Activated CD4-positive, alpha-beta T cell treated with anti-CD3 and anti-CD28 coated beads for 1 hour (primary cell): ENCODE results near the gene C1orf21.

Experiments
- DNase-seq: peaks from one replicate; pipeline ENCODE4 v3.0.0-alpha.2; 2020

C1orf21 gene

DNA sequence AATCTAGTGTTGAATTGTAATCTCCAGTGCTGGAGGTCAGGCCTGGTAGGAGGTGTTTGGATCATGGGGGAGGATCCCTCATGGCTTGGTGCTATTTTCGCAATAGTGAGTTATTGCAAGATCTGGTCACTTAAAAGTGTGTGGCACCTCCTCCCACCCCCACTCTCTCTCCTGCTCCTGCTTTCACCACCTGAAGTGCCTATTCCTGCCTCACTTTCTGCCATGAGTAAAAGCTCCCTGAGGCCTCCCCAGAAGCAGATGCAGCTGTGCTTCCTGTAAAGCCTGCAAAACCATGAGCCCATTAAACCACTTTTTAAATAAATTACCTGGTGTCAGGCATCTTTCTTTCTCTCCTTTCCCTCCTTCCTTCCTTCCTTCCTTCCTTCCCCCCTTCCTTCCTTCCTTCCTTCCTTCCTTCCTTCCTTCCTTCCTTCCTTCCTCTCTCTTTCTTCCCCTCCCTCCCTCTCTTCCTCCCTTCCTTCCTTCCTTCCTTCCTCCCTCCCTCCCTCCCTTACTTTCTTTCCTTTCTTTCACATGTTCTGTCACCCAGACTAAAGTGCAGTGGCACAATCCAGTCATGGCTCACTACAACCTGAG, 172.4 kb downstream of the C1orf21 start:
- no peak for DNase-seq

DNA sequence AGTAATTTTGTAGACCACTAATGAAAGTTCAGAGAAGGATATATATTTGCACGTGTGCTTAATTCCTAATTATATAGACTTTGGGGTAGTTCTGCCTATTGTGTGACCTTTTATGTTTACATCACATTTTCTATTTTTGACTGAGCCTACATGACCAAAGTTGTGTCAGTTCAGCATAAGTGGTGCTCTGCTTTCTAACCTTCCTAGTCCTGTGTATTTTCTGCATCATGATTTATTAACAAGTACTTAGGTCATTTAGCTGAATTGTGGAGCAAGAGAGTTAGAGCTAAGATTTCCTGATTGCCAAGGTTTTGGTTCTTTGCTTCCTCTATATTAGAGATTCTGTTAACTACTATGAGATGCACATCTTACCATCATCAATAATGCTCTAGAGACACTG, 176.0 kb downstream of the C1orf21 start:
- DNase-seq = no peak

DNA sequence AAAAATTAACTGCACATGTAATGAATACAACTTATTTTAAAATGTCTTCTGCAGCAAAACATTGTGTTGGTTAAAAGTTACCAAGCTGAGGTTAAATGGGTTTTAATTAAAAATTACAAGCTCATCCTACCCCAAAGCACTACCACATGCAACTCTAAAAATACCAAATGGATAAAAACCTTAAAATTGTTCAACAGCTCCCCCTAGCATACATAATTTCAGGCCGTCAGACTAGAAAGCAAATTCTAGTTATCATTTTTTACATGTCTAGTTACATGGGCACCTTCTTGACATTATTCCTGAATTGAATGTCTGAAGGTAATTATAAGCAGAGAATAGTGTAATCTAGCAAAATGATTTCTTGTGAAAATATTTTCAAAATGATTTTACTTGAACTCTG, 176.5 kb downstream of the C1orf21 start:
- no peak for DNase-seq

DNA sequence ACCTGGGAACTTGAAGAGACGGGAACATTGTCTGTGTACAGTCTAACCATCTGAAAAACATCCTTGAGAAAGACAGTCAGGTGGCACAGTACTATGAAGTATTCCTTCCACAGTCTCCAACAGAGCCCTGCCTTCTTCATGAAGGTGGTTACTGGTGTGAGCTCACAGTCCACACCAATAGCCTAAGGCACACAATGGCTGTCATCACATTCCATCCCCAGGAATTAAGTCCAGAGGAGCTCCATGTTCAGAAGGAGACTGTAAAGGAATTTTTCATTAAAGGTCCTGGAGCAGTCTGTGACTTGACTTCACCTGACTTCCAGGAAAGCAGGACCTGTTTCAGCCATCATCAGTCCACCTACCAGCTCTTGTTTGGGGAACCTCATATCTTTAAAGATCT, 180.2 kb downstream of the C1orf21 start:
- no peak for DNase-seq

DNA sequence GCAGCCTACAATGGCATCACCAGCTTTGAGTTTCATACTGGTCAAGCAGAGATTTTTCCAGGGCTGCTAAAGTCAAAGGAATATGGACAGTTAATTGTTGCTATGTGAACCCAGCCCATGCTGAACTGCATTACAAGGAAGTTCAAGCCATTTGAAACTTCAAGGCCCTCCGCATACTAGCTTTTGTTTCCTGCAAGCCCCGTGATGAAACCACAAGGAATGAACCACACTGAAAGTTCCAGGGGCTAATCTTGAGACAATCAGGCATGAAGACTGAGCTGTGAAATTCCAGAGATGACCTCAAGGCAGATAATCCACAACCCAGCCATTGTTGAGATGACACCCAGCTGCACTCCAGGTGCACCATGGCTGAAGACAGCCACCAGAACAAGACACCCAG, 180.8 kb downstream of the C1orf21 start:
- DNase-seq = no peak

DNA sequence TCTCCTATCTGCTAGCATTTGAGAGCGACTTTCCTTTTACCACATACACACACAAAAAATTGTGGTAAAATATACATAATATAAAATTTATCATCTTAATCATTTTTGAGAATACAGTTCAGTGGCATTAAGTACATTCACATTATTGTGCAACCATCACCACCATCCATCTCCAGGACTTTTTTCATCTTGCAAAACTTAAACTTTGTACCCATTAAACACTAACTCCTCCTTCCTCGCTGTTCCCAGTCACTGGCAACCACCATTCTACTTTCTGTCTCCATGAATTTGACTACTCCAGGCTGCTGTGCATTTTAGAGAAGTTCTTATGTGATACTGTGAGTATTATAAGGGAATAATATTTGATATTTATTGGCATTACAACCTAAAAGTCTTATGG, 181.3 kb downstream of the C1orf21 start:
- DNase-seq = no peak

DNA sequence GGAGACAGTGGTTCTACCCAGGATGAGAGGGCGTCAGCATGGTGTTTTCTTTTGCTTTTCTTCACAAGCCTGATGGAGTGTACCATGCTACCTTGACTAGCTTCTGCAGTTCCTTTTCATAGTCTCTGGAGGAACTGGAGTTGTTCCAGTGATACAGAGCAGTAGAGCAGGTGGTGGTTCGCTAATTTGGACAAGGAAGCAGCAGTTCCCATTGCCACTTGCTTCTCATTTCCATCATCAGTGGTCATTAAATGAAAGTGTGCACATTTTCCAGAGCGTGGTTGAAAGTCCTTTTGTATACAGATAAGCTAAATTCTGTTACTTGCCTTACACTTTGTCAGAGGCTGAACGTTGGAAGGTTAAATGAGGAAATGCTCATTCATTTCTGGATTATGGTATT, 182.3 kb downstream of the C1orf21 start:
- no peak for DNase-seq

DNA sequence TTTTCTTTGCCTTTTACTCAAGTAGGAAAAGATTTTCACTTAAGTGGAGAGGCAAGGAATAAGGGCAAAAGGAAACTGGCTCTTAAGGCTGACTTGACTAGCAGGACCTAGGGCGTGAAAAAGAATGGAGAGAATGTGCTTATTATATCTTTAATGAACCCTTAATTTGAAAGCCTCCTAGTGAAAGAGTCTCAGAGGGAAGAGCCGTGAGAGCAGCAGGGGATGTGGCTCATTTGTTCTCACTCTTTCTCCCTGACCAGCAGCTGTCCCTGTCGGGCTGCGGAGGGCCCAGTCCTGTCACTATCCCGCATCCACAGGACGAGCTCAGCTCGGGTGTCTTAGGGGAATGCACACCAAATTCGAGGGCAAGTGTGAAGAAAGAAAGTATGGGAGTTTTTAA, 187.8 kb downstream of the C1orf21 start:
- DNase-seq = no peak

DNA sequence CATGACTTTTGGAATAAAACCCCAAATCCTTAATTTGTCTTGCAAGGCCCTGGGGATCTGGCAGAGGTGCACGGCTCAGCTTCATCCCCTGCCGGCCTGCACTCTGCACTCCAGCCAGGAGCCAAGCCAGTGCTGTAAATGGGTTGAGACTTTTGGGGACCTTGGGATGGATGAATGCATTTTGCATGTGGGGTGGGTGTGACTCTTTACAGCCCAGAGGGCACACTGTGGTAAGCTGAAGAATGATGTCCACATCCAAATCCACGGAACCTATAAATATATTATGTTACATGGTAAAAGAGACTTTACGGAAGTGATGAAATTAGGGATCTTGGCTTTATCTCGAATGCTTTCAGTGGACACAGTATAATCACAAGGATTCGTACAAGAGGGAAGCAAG, 190.0 kb downstream of the C1orf21 start:
- no peak for DNase-seq

DNA sequence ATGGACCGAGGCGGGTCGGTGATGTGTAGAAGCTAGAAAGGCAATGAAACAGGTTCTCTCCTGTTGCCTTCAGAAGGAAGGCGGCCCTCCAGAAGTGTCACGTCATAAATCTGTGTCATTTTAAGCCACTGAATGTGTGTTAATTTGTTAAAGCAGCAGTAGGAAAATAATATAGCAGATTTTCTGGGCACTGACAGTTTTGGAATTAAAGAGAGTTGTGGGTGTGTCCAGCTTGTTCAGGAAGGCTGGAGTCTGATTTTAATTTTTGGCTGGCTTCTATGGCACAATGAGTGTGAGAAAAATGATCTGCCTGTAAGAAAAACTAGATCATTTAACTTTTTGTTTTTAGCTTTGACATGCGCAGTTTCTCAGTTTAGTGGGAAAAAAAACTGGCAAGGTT, 190.5 kb downstream of the C1orf21 start:
- DNase-seq = no peak

DNA sequence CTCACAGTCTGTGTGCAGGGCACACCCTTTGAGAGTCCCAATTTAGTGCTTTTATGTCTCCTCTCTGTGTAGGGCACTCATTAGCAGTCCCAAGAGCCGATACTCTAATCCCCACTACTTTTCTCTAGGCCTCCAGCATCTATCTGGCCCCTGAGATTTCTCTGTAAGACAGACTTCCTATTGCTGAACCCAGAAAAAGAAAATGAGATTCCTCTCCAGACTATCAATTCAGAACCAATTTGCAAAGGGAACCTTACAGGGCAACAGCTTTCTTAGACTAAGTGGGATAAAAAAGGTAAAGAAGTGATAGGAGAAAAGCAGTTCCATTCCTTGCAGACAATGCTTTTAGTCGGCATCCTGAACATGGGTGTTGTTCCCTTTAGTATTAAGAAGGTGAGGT, 195.6 kb downstream of the C1orf21 start:
- no peak for DNase-seq

DNA sequence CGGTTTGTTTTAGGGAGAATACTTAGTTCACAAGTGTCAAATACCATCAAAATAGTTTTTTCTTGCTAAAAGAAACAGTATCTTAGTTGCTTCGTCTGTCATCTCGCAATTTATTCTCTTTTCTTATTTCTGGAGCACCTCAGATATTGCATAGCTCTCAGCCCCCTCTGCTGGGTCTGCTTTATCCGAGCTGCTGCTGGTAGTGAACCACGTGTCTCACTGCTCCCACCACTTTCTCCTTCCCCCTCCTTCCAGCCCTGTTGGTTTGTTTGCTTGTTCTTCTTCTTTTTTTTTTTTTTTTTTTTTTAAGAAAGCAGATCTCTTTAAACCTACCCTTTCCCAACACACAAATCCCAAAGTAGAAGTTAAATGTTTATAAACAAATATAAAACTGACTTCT, 197.0 kb downstream of the C1orf21 start:
- no peak for DNase-seq

DNA sequence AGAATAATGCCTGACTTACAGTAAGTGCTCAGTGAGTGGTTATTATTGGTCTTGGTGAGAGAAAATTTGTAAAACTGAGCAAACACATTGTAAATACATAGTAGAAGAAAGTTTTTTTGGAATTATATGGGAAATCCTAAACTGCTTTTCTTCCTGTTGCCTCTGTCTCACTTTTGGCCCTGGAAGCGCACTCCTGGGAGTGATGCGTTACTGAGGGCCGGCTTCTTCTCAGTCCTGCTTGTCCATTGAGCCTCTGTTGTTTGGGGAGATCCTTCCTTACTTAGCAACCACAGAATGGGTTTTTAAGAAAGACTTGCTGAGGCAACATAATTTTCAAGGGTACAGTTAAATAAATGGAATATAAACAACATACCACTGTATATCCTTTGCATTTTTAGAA, 201.9 kb downstream of the C1orf21 start:
- no peak for DNase-seq

DNA sequence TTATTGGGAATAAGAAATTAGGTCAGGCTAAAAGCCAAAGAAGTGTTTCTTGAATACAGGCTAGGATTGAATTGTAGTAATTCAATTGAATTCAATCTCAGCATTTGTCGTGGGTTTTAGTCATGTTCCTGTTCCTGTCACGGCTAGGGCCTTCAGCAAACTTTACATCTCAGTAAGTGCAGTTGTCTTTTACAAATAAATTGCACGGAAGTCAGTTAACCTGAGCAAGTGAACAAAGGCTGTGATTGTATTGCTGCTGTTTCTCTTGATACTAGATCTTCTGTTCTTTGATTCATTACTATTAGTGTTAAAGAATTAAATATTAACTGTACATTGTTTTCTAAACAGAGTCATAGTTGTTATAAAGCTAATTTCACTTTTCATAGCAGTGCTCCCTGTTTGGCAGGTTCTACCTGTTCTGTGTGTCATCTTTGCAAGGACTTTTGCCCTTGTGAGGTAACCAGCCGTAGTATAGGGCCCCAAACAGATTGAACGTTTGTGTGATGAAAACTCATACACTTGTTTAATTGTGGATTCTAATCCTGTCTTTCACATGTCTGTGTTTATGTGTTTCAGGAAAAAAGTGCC, 203.4 kb downstream of the C1orf21 start:
- no peak for DNase-seq

DNA sequence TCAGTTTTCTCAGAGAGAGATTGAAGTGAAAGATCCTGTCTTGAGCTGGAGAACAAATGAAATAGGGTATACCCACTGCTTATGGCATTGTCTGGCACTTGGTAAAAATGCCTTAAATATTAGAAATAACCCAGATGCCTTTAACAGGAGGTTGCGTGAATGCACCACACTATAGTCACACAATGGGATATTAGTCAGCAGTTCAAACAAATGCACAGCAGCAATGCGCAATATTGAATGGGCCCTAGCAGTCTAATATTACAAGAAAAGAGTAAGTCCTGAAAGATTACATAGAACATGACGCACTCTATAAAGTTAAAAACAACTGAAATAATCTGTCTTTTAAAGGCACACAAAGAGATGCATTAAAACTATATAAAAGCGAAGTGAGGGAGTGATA, 206.8 kb downstream of the C1orf21 start:
- no peak for DNase-seq

DNA sequence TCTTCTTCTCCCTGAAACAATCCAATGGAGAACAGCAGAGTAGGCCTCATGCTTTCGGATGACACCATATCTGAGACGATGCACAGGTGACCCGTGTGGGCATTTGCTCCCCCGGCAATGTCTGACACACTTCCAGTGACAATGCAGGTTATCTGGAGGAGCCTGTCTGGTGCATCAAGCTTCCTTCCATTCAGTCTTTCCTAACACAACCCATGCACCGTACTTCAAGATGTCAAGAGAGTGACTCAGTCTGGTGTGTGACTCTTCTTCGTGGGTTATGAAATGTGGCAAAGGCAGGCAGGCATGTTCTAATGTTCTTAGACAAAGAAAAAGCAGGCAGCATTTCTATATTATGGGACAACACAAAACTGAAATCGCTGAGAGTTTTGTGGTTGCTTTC, 208.8 kb downstream of the C1orf21 start:
- DNase-seq = no peak

DNA sequence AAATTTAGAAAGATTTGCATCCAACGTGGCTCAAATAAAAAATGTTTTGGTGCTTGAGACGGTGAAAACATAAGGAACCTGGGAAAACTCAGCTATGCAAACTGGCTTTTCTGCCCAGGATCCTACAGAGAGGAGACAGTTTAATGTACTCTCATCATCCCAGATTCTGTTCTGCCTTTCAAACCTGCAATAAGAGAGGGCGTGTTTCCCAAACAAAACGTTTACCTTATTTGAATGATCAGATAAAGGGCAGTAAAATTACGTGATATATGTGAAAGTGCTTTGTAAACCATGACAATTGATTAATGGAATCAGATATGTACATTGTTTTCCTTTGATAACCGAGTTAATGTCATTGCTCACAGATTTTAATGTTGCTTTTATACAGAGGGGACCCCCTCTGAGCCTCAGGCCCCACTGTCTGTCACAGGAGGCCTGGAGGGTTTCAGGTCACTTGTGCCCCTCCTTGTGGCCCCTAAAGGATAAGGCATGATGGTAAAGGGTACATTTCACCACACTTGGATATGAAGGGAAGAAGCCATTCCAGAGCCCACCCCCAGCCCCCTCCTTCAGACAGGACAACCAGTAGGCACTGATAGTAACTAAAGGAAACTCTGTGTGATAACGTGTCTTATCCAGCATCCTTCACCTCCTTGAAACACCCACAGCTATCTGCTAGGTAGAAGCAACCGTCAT, 210.3 kb downstream of the C1orf21 start:
- no peak for DNase-seq

DNA sequence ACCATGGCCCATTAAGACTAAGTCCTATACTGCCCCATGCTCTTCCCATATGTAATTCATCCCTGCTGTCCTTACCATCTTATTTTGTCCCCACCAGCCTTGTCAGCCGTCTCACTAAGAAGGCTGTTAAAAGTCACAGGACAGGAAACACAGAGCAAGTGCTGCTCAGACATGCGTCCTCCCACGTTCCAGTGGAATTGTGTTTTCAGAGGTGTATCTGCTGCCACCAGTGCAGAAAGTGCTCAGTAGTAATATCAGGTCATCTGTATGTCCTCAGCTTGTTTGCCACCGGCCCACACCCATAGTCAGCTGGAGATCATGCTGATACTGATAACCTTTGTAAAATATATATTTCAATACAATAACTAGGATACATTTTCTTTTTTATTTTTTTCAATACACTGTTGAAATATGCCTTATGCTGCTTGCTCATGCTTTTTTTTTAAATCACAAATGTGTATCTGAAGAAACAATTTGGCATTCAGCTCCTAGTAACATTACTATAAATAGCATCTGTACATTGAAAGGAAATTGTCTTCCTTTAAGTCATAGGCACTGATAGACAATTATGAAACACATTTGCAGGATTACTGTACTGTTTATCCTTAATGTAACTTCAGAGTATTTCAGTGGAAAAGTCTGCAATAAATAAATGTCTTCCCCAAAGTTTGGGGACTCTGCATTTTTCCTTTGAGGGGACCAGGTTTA, 211.0 kb downstream of the C1orf21 start:
- DNase-seq = no peak

DNA sequence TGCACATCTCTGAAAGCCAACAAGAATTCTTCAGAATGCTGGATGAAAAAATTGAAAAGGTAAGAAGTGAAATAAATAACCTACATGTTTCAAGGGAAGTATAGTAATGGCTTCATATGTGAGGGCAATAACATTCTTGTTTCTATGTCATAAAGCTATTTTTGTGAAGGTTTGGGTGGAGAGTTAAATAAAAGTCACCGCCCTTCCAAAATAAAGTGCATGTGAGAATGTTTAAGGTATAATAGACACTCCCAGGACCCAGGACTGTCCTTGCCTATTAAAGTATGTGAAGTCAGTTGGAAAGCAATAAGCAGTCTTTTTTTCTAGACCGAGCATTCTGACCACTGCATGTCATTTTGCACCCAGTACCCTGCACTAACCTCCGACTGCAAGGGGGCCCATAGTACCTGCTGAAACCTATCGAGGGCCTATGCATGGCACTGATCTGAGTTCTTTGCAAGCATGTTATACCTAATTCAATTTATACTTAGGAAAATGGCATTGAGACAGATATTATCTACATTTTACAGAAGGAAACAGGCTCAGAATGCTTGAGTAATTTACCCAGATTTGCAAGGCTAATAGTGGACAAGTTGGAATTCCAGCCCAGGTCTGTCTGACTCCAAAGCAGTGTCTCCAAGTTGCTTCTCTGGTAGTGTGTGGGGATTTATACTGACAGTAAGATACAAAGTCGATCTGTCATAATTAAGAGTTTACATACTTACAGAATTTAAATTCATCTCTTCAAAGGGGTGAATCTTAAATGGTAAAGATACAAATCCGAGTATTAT, 211.8 kb downstream of the C1orf21 start:
- DNase-seq = no peak

DNA sequence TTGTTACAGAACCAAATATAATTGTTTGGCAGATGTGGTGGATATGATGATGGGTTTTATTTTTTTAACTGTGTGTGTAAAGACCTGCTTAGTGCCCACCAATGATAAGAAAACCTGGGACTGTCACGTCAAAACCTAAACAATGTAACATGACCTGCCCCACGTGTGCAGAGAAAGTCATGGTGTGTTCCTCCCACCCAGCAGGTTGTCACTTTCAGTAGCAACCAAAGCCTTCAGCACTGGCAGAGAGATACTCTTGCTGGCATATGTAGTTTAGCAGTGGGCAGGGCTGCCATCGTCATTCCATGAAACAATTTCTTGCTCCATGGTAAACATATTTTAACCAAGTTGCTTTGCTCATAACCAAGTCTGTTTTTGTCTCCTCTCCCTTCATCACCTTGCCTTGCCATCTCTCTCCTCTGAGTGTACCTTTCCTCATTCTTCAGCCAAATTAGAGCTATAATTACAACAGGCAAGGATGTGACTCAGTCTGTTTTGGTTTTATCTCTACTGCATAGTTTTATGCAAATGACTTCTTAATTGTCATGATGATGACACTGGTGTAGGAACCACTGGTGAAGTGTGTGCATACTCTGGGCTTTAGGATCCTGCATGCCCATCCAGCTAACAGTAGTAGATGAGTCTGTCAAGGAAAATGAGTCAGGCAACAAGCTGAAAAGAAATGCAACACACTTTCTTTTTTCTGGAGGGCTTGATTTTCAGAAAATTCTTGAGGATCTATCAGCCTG, 217.5 kb downstream of the C1orf21 start:
- no peak for DNase-seq

DNA sequence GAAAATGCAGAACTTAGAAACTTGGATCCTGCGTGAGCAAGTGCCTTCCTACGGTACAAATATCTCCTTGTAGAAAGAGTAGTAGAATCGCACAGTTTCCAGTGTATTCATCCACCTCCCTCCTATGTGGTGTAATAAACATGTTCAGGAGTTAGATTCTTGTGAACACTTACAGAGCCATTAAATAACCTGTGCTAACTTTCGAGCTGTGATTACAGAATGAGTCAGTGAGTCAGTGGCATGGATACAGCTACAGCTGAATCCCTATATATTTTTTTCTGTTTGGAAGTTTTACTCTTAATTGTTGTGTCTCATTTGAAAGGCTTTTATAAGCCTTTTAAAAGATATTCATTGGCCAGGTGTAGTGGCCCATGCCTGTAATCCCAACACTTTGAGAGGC, 219.1 kb downstream of the C1orf21 start:
- DNase-seq = no peak

DNA sequence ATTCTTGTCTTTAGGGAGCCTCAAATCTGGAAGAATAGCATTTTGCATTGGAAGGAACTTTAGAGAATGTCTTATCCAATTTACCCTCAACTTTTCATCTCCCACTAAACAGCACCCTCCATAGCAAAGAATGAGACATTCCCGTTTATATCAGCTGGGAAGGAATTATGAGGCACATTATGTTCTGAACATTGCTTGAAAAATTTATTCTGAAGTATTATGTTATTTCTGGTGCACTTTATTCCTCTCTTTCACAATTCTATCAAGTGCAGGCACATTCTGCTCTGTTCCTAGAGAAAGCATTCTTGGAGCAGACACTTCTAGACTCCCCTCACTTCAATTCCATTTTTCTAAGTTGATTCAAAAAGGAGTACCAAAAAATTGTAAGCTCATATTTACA, 220.0 kb downstream of the C1orf21 start:
- no peak for DNase-seq

DNA sequence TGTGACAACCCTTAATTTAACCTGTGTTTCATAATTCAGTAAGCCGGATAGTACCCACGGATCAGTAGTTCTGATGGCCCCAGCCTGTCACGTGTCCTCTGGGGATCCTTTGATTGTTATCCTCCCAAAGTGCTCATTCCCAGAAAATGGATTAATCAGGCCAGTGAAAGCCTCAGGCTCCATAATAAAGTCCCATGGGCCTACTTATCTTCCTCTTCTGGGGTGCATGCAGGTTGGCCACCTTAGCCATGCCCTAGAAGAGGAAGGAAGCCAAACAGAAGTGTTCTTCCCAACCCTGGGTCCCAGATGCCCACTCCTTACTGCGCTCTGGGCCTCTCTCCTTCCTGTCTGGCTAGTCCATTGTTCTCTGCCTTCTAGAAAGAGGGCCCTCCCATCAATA, 221.8 kb downstream of the C1orf21 start:
- no peak for DNase-seq
